VCaP (cell line): ENCODE results near the gene HOXB7.

ENCODE experiments used
- H3K27ac ChIP-seq: fragments of 450-650 bp; 2 replicates; pipeline ENCODE4 v1.5.1; 2017
- TF ChIP-seq, protein P1 (sequence below): fragments of 450-650 bp; conservative IDR thresholded peaks from 2 replicates; pipeline ENCODE4 v1.5.1; 2017; ENCODE audit warnings: mild to moderate bottlenecking, moderate library complexity

Gene HOXB7

DNA sequence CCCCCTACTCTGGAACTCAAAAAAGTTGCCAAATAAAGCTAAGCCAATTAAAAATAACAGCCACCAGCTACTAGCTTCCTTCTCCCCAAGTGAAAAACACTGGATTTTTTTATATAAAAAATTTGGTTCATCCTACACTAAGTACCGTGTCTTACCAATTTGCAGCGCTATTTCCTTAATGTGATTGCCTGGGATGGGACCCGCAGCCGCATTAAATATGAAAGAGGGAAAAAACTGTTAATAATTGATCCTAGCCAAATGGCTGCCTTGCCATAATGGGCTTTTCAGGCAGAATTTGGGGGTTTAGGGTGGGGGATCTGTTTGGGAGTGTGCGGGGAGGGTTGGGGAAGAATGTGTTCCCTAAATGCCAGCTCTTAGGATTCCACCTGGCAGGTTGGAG, 13.3 kb upstream of the HOXB7 start:
- TF ChIP-seq, protein P1, sequence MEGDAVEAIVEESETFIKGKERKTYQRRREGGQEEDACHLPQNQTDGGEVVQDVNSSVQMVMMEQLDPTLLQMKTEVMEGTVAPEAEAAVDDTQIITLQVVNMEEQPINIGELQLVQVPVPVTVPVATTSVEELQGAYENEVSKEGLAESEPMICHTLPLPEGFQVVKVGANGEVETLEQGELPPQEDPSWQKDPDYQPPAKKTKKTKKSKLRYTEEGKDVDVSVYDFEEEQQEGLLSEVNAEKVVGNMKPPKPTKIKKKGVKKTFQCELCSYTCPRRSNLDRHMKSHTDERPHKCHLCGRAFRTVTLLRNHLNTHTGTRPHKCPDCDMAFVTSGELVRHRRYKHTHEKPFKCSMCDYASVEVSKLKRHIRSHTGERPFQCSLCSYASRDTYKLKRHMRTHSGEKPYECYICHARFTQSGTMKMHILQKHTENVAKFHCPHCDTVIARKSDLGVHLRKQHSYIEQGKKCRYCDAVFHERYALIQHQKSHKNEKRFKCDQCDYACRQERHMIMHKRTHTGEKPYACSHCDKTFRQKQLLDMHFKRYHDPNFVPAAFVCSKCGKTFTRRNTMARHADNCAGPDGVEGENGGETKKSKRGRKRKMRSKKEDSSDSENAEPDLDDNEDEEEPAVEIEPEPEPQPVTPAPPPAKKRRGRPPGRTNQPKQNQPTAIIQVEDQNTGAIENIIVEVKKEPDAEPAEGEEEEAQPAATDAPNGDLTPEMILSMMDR = no peak
- no peak overlapping the region for H3K27ac ChIP-seq

DNA sequence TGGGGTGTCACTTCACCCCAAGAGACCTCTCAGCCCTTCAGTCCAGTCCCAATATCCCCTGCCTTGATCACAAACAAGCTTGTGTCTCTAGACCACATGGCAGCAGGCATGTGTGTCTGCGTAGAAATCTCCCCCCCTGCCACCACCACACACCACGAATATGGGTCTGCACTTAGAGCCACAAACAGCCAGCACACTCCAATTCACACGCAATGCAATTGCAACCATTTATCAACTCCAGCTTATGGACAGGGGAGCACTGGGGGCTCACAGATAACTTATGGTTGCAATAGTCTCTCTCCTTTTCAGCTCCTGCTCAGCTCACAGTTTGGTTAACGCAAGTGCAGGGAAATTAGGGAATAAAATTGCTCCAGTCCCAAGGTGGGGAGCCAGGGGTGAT, 12.8 kb upstream of the HOXB7 start:
- TF ChIP-seq, protein P1 = no peak

DNA sequence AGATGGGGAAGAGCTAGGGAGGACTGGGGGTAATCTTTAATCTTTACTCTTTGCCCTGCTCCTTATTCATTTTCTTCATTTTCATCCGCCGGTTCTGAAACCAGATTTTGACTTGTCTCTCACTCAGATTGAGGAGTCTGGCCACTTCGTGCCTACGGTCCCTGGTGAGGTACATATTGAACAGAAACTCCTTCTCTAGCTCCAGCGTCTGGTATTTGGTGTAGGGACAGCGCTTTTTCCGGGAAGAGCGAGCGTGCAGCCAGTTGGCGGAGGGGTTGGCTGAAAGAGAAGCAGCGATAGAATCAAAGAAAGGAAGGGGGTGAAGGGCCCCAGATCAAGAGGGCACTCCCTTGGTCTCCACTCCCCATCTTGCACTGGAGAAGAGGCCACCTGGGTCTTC, 12.0 kb upstream of the HOXB7 start:
- no peak overlapping the region for H3K27ac ChIP-seq
- TF ChIP-seq, protein P1 = no peak

More for the DNA sequence above, 12.8 kb upstream of the HOXB7 start:
- H3K27ac ChIP-seq = no peak overlapping the region

DNA sequence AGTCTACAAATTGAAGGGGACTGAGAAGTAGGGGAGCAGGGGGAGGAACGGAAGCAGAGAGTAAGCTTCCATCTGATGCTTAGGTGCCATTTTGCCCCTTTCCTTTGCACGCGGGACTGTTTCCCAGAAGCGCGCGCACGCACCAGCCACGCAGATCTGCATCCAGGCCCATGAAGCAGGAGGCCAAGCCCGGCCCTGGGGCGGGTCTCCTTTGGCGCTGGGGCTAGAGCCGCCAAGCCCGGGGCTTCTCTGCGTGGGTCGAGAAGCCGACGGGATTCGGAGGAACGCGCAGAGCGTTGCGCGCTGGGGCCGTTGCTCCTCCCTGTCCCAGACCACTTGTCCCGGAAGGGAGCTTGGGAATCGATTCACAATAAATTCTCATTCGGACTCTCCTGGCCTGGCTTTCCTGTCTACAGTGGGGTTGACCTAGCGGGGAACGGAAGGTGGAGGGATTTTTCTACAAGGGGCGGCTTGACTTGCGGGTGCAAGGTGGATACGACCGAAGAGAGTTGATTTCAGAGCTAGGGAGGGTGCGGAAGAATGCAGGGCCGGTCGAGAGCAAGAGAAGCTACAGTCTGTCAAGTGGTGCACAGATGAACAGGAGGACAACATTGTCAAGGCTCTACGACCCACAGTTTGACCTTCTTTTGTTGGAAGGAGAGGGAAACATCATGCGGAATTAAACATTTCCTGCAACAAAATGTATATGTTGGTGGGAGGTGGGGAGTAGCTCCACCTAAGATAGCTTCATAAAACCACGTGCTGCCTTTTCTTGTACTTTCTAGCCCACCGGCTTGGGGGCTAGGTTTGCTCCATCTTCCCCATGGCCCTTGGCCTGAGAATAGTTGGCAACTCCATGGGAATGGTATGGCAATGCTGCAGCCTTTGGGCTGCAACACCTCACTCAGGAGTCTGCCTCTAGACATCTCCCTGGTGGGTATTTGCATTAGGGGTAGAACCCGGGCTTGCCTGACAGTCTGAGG, 10.9 kb upstream of the HOXB7 start:
- H3K27ac ChIP-seq = no peak overlapping the region

DNA sequence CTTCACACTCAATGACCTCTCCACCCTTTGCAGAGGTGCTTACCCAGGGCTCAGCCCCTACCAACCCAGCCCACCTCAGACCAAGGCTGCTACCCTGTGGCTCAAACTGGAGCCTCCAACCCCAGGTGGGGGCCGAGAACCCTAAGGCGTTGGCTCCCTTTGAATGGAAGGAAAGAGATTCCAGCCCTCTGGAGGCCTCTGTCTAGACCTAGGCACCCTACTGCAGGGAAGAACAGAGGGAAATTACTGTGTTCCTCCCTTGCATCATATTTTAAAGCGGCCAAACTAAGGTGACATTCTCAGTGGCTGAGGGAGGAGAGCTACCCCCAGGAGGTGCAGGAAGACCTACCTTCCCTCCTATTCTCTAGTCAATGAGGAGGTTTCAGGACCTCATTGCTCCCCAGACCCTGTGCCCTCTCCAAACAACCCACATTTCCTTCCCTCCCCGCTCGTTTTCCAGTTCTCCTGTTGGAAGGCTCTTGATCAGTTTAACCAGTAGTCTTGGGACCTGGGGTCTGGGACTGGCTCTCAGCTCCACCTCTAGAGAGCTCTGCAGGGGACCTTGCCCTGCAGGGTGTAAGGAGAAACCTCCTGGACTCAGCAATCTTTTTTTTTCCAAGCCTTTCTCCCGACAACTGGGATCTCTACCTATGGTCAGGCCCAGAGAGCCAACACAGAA, 9.8 kb upstream of the HOXB7 start:
- TF ChIP-seq, protein P1 = no peak
- H3K27ac ChIP-seq = no peak overlapping the region

More for the DNA sequence above, 10.9 kb upstream of the HOXB7 start:
- TF ChIP-seq, protein P1 = no peak

DNA sequence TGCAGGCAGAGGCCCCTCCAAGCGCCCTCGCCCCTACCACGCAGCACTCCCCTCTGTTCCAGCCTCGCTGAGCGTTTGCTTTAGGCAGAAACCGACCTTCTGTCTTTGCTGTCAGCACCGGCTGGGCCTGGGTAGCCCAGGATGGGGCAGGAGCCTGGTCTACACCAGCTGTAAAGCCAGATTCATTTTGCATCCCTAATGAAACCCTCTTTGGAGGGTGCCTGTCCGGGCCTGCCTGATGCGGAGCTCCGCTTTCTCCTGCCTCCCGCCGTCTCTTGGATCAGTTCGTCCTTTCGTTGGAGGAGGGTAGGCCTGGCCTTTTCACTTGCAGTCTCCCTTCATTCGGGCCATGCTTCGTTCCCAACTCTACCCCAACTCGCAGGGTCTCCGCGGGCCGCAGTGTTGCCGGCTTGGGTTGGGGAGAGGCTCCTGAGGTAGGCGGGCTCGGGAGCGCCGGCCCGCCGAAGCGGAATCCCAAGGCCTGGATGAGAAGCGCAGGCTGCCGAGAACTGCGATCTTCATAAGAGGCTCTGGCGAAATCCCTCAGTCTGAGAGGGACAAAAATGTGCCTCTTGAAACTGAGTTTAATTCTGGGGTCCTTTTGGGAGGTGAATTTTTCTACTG, 9.1 kb upstream of the HOXB7 start:
- no peak overlapping the region for H3K27ac ChIP-seq
- TF ChIP-seq, protein P1 = no peak
